IMR-90 (cell line): Measurements from ENCODE around the gene CIAO2A. TPM values are rescaled to one million over a fixed set of nuclear protein-coding genes. Genes with fewer than 3 reads are reported as not detected.

Experiments used
- ATAC-seq: fragments of 200-7000 bp; cut with Tn5 transposase; 2 replicates; pipeline ENCODE4 v1.9.1; 2020; ENCODE audit warnings: low read depth, mild to moderate bottlenecking, moderate library complexity
- BruUV-seq: library from RNA; stranded (reverse); fragments of 400-500 nt; replicated peaks from 2 replicates; lab custom pipeline; 2021; lab: Mats Ljungman, UMichigan
- CTCF ChIA-PET: fragments of 300-600 bp; formaldehyde crosslinking; extraction: SDS; loops from one replicate; lab custom pipeline; 2021; ENCODE audit warnings: antibody characterized with exemption; lab: Yijun Ruan, JAX
- POLR2A ChIA-PET: fragments of 300-600 bp; sonication (Branson Sonifier 250); formaldehyde crosslinking; loops from one replicate; lab custom pipeline; 2022; ENCODE audit warnings: antibody characterized with exemption; ENCODE audit not compliant: unreplicated experiment; lab: Charles Lee
- DNase-seq: peaks from one replicate; pipeline ENCODE4 v3.0.0; 2013
- H2AFZ ChIP-seq: replicated peaks from 2 replicates; pipeline ENCODE3; 2013; ENCODE audit warnings: low read length, mild to moderate bottlenecking; ENCODE audit not compliant: poor library complexity
- H2AK5ac ChIP-seq: 2 replicates; pipeline ENCODE4 v1.6.1; 2013; ENCODE audit warnings: low read depth, low read length, inconsistent platforms
- H2AK9ac ChIP-seq: replicated peaks from 2 replicates; pipeline ENCODE3; 2013; ENCODE audit warnings: mild to moderate bottlenecking, low read depth, low read length, moderate library complexity; ENCODE audit not compliant: poor library complexity
- H2BK120ac ChIP-seq: 2 replicates; pipeline ENCODE4 v1.6.1; 2013; ENCODE audit warnings: low read depth, low read length, inconsistent platforms
- H2BK15ac ChIP-seq: 3 replicates; pipeline ENCODE4 v1.6.1; 2013; ENCODE audit warnings: low read depth, low read length, inconsistent platforms
- H2BK20ac ChIP-seq: 2 replicates; pipeline ENCODE4 v1.6.1; 2013; ENCODE audit warnings: low read depth, mild to moderate bottlenecking, inconsistent platforms, low read length, moderate library complexity
- H2BK5ac ChIP-seq: 2 replicates; pipeline ENCODE4 v1.6.1; 2013; ENCODE audit warnings: mild to moderate bottlenecking, low read depth, low read length, inconsistent platforms; ENCODE audit not compliant: poor library complexity, severe bottlenecking
- H3K14ac ChIP-seq: replicated peaks from 2 replicates; pipeline ENCODE4 v1.6.1; 2013; ENCODE audit warnings: low read depth, low read length, inconsistent platforms
- H3K18ac ChIP-seq: 2 replicates; pipeline ENCODE4 v1.6.1; 2013; ENCODE audit warnings: low read depth, low read length, control low read depth
- H3K23ac ChIP-seq: 2 replicates; pipeline ENCODE4 v1.6.1; 2013; ENCODE audit warnings: low read depth, low read length, inconsistent platforms
- H3K27ac ChIP-seq: 2 replicates; pipeline ENCODE4 v1.5.1; 2013; ENCODE audit warnings: mild to moderate bottlenecking, control low read depth, low read length; ENCODE audit not compliant: insufficient read depth
- H3K27me3 ChIP-seq: 2 replicates; pipeline ENCODE4 v1.6.1; 2013; ENCODE audit warnings: low read length; ENCODE audit not compliant: control insufficient read depth, insufficient read depth
- H3K36me3 ChIP-seq: 2 replicates; pipeline ENCODE4 v1.6.1; 2013; ENCODE audit warnings: low read length, mixed read lengths; ENCODE audit not compliant: control insufficient read depth, insufficient read depth
- H3K4ac ChIP-seq: 2 replicates; pipeline ENCODE4 v1.6.1; 2013; ENCODE audit warnings: low read depth, low read length, inconsistent platforms
- H3K4me1 ChIP-seq: 2 replicates; pipeline ENCODE4 v1.6.1; 2013; ENCODE audit warnings: low read length, mixed read lengths; ENCODE audit not compliant: control insufficient read depth, insufficient read depth
- H3K4me2 ChIP-seq: 2 replicates; pipeline ENCODE4 v1.6.1; 2013; ENCODE audit warnings: low read depth, mild to moderate bottlenecking, control low read depth, low read length, moderate library complexity
- H3K4me3 ChIP-seq: 2 replicates; pipeline ENCODE4 v1.5.1; 2013; ENCODE audit warnings: low read depth, mild to moderate bottlenecking, control low read depth, low read length, moderate library complexity; ENCODE audit not compliant: insufficient read depth
- H3K56ac ChIP-seq: 2 replicates; pipeline ENCODE4 v1.6.1; 2013; ENCODE audit warnings: low read length, inconsistent platforms; ENCODE audit not compliant: insufficient read depth; ENCODE audit errors: extremely low read depth
- H3K79me1 ChIP-seq, 2 experiments: 2 replicates each; pipeline ENCODE4 v1.6.1; 2013; ENCODE audit warnings: low read length in 2 of 2, inconsistent platforms in 1 of 2, low read depth in 1 of 2
- H3K9ac ChIP-seq: 2 replicates; pipeline ENCODE4 v1.6.1; 2013; ENCODE audit warnings: low read depth, low read length, control low read depth
- H3K9me1 ChIP-seq: 2 replicates; pipeline ENCODE4 v1.6.1; 2013; ENCODE audit warnings: low read length, inconsistent platforms; ENCODE audit not compliant: insufficient read depth
- H3K9me3 ChIP-seq: 2 replicates; pipeline ENCODE4 v1.6.1; 2013; ENCODE audit warnings: low read length; ENCODE audit not compliant: control insufficient read depth, insufficient read depth
- H4K20me1 ChIP-seq: 2 replicates; pipeline ENCODE4 v1.6.1; 2013; ENCODE audit warnings: low read length, inconsistent platforms; ENCODE audit not compliant: insufficient read depth
- H4K5ac ChIP-seq: 2 replicates; pipeline ENCODE4 v1.6.1; 2013; ENCODE audit warnings: mild to moderate bottlenecking, low read depth, low read length, control low read depth
- H4K8ac ChIP-seq, 2 experiments: 2 replicates each; pipeline ENCODE4 v1.6.1; 2013; ENCODE audit warnings: low read depth in 2 of 2, low read length in 2 of 2, control low read depth in 1 of 2, inconsistent platforms in 1 of 2
- H4K91ac ChIP-seq: 2 replicates; pipeline ENCODE4 v1.6.1; 2013; ENCODE audit warnings: low read depth, low read length, inconsistent platforms; ENCODE audit not compliant: insufficient read depth
- RAD21 ChIP-seq: IDR thresholded peaks from 2 replicates; pipeline ENCODE4 v1.6.1; 2012; ENCODE audit warnings: low read length, improper control_type of control experiment
- RFX5 ChIP-seq: IDR thresholded peaks from 2 replicates; pipeline ENCODE4 v1.8.0; 2012; ENCODE audit warnings: low read depth, mild to moderate bottlenecking, low read length, moderate library complexity
- dilution Hi-C: fragments of 300-500 bp; cut with HindIII; formaldehyde crosslinking; loops from one replicate; pipeline ENCODE4 v1.14.3; 2018; ENCODE audit warnings: low sequenced_read_pairs; ENCODE audit not compliant: unreplicated experiment
- in situ Hi-C: fragments of 300-500 bp; cut with MboI; formaldehyde crosslinking; loops from 3 replicates; pipeline ENCODE4 v1.14.3; 2019; ENCODE audit warnings: low sequenced_read_pairs, inconsistent platforms, mixed read lengths
- intact Hi-C: fragments of 100-400 bp; cut with micrococcal nuclease; formaldehyde crosslinking; loops from 2 replicates; pipeline ENCODE4 v1.10.0; 2022
- polyA plus RNA-seq, 3 experiments: library from polyadenylated mRNA; depleted of rRNA; stranded (reverse); fragments of >200 nt; gene quantifications; 2 replicates each; pipeline ENCODE4 v1.2.3, GENCODE V29; 2012; ENCODE audit warnings: low replicate concordance in 1 of 3
- total RNA-seq: library from RNA; depleted of rRNA; stranded (reverse); fragments of >200 nt; gene quantifications from 2 replicates; pipeline ENCODE4 v1.2.3, GENCODE V29; 2012
- TF ChIP-seq, protein P1 (sequence below): conservative IDR thresholded peaks from 2 replicates; pipeline ENCODE4 v1.5.1; 2012; ENCODE audit warnings: mild to moderate bottlenecking, low read depth, low read length, improper control_type of control experiment

The CIAO2A gene
- total and polyA plus RNA-seq, 2 of the 4 experiments (the other 2 are of a cell fraction): 36.7 to 38.3 TPM

DNA sequence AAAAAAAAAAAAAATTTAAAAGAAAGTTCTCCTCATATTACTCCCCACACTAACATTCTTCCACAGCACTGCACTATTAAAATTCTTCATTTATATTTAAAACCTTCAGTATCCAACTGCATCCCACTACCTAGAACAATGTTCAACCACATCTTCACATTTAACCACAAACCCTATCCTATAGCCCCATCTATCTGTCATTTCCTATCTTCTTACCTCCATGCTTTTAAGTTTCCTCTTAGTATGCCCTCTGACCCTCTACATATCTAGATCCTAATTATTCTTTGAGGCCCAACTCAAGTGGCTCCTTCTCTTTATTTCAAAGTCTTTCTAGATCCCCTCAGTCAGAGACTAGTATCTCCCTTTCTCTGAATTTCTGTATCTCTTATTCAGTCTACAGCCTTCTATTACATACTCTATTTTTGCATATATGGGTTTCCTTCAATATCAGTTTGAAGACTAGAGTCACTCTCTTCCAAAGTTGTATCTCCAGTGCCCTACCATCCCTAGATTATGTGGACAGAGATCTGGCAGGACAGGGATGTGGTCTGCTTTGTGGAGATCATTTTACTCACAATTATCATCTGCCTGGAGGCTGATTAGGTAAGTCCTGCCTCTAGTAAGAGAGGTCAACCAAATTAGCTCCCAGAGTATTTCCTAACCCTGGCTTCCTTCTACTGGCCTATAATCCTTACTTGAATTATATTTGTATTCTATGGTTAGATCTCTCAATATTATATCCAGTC is 1.4 kb downstream of the CIAO2A start:
- CTCF ChIA-PET: interaction anchor here (0.7 to 1.0 kb wide), 2 partner anchors 8 to 14 kb away, joined by 4 read pairs; no protein-coding TSS in a partner anchor
- ATAC-seq (no peak), DNase-seq (no peak)
- dilution Hi-C loops: no loop called here
- Histone ChIP-seq H3K9me1 (peaks cover 2% of the 10 kb centered on the region), H3K27me3 (no peaks in the 10 kb centered on the region), H4K20me1 (peaks cover 15% of the 10 kb centered on the region; the same call in 1 of the 2 replicates), H2BK15ac (no peak overlapping the region), H2BK120ac (no peak overlapping the region), H3K18ac (no peak overlapping the region), H3K56ac (0 out of 2 replicates have a peak overlapping the region, but pooled peaks have one; percentile 10), H3K4ac (no peak overlapping the region), H4K8ac (no peak overlapping the region; a peak in 1 of 4 replicates), H3K4me1 (0 out of 2 replicates have a peak, but pooled peaks cover 1% of the 10 kb centered on the region), H2AK5ac (no peak overlapping the region), H4K91ac (no peak overlapping the region), H3K23ac (peak overlapping the region; percentile 2; the same call in 1 of the 2 replicates), H3K9ac (no peak overlapping the region; the same call in 1 of the 2 replicates), H3K36me3 (peaks cover 5% of the 10 kb centered on the region), H2AK9ac (no peak overlapping the region), H3K4me3 (no peak overlapping the region), H3K9me3 (no peaks in the 10 kb centered on the region), H3K4me2 (peak overlapping the region; percentile 25; the same call in 1 of the 2 replicates), H4K5ac (no peak overlapping the region), H2BK20ac (no peak overlapping the region), H2BK5ac (no peak overlapping the region), H3K79me1 (peaks cover 22 to 70% of the 10 kb centered on the region in 2 experiments), H3K27ac (no peak overlapping the region), H2AFZ (no peak overlapping the region), H3K14ac (no peak overlapping the region)
- POLR2A ChIA-PET: no interaction called here
- intact Hi-C loops: no loop called here
- in situ Hi-C loops: no loop called here
- BruUV-seq: no TSS peak
- no peak for TF ChIP-seq RFX5
- TF ChIP-seq RAD21: peak; percentile 39
- TF ChIP-seq, protein P1, sequence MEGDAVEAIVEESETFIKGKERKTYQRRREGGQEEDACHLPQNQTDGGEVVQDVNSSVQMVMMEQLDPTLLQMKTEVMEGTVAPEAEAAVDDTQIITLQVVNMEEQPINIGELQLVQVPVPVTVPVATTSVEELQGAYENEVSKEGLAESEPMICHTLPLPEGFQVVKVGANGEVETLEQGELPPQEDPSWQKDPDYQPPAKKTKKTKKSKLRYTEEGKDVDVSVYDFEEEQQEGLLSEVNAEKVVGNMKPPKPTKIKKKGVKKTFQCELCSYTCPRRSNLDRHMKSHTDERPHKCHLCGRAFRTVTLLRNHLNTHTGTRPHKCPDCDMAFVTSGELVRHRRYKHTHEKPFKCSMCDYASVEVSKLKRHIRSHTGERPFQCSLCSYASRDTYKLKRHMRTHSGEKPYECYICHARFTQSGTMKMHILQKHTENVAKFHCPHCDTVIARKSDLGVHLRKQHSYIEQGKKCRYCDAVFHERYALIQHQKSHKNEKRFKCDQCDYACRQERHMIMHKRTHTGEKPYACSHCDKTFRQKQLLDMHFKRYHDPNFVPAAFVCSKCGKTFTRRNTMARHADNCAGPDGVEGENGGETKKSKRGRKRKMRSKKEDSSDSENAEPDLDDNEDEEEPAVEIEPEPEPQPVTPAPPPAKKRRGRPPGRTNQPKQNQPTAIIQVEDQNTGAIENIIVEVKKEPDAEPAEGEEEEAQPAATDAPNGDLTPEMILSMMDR: peak; percentile 21; the same call in 1 of the 2 replicates
